Measurements from ENCODE around the gene TNPO1.

TNPO1 gene

DNA sequence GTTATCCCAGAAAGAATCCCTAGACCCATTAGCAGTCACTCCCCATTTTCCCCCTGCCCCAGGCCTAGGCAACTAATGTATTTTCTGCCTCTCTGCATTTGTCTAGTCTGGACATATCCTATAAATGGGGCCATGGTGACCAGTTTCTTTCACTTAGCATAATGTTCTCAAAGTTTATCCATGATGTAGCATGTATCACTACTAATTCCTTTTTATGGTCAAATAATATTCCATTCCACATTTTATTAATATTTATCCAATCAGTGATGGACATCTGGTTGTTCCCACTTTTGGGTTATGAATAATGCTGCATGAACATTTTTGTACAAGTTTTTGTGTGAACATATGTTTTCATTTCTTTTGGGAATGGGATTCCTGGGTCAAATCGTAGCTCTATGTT lies 140.9 kb downstream of the TNPO1 start:
- Histone ChIP-seq H3K9ac (ENCODE audit: low read depth in 1 of 2, low read length in 2 of 2) (peak overlapping the region in 1 of 2 donors; percentile 71), H3K36me3 (ENCODE audit: control insufficient read depth in 2 of 2, insufficient read depth in 2 of 2, low read length in 2 of 2) (no peaks in the 10 kb centered on the region), H3K9me3 (ENCODE audit: control insufficient read depth in 2 of 2, low read length in 2 of 2) (no peaks in the 10 kb centered on the region), H3K4me1 (ENCODE audit: control insufficient read depth in 2 of 2, insufficient read depth in 2 of 2, low read length in 2 of 2) (peaks cover 5 to 17% of the 10 kb centered on the region in 2 donors), H3K27ac (ENCODE audit: low read depth in 2 of 2, low read length in 2 of 2) (peak overlapping the region; percentile 91 to 97), H3K27me3 (ENCODE audit: control insufficient read depth in 2 of 2, insufficient read depth in 2 of 2, low read length in 2 of 2) (no peaks in the 10 kb centered on the region), H3K4me3 (ENCODE audit: low read length in 2 of 2) (peak overlapping the region; percentile 74 to 82)

DNA sequence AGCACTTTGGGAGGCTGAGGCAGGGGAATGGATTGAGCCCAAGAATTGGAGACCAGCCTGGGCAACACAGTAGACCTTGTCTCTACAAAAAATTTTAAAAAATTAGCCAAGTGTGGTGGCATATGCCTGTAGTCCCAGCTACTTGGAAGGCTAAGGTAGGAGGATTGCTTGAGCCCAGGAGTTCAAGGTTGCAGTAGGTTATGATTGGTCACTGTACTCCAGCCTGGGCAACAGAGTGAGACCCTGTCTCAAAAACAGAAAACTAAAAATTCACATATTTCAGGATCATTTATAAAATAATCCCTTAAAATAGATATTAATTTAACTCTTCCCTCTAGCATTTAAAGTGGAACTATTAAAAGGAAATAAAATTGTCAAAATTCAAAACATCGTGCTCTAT lies 142.8 kb downstream of the TNPO1 start:
- peaks cover 5 to 15% of the 10 kb centered on the region in 2 donors for H3K4me1 ChIP-seq (ENCODE audit: control insufficient read depth in 2 of 2, insufficient read depth in 2 of 2, low read length in 2 of 2)
- no peak overlapping the region for H3K9ac ChIP-seq (ENCODE audit: low read depth in 1 of 2, low read length in 2 of 2)
- H3K27ac ChIP-seq (ENCODE audit: low read depth in 2 of 2, low read length in 2 of 2) = no peak overlapping the region
- no peak overlapping the region for H3K4me3 ChIP-seq (ENCODE audit: low read length in 2 of 2)
- no peaks in the 10 kb centered on the region for H3K9me3 ChIP-seq (ENCODE audit: control insufficient read depth in 2 of 2, low read length in 2 of 2)
- H3K36me3 ChIP-seq (ENCODE audit: control insufficient read depth in 2 of 2, insufficient read depth in 2 of 2, low read length in 2 of 2) = no peaks in the 10 kb centered on the region
- no peaks in the 10 kb centered on the region for H3K27me3 ChIP-seq (ENCODE audit: control insufficient read depth in 2 of 2, insufficient read depth in 2 of 2, low read length in 2 of 2)
